ENCODE results near the gene FAM120B. TPM values are rescaled to one million over a fixed set of nuclear protein-coding genes. Genes with fewer than 3 reads are reported as not detected.

Gene FAM120B
- polyA plus RNA-seq, 1 donor: 27.7 TPM

DNA sequence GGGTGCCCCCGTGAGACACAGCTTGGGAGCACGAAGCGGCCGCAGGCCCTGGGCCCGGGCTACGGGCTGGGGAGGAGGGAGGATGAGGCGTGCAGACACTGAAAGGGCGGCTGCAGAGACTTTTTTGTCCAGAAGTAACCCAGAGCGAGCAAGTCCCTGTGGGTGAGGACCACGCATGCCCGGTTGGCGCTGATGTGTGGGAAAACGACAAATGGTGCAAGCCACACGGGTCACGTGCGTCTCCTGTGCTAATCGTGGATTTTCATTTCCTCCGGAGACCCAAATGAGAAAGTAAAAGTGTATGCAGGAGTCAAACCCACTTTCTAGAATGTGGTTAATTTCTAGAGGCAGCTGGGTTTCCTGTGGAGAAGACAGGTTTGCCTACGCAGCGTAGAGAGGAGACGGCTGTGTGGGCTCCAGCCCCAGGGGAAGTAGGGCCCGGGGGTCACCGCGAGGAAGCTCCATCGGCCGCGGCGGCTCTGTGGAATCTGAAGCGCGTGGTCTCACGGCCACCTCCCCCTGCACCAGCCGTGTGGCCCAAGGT, 34.7 kb upstream of the FAM120B start:
- peaks cover 8% of the 10 kb centered on the region for H3K4me1 ChIP-seq (ENCODE audit: control insufficient read depth, insufficient read depth, low read length)
- no peaks in the 10 kb centered on the region for H3K36me3 ChIP-seq (ENCODE audit: control insufficient read depth, insufficient read depth, low read length)
- DNase-seq: peak in 1 of 2 donors; percentile 21
- H3K4me3 ChIP-seq (ENCODE audit: low read length): no peak overlapping the region
- no peaks in the 10 kb centered on the region for H3K27me3 ChIP-seq (ENCODE audit: control insufficient read depth, insufficient read depth, low read length)
- H3K27ac ChIP-seq (ENCODE audit: low read length): no peak overlapping the region
- WGBS (ENCODE audit: insufficient coverage, low lambda C conversion rate): 100% methylated on average over 2 of the region's 32 CpGs
- no peaks in the 10 kb centered on the region for H3K9me3 ChIP-seq (ENCODE audit: control insufficient read depth, low read depth, low read length)

- Histone ChIP-seq H3K36me3 (ENCODE audit: control insufficient read depth, insufficient read depth, low read length) (no peaks in the 10 kb centered on the region), H3K27me3 (ENCODE audit: control insufficient read depth, insufficient read depth, low read length) (no peaks in the 10 kb centered on the region), H3K4me3 (ENCODE audit: low read length) (no peak overlapping the region), H3K4me1 (ENCODE audit: control insufficient read depth, insufficient read depth, low read length) (peaks cover 8% of the 10 kb centered on the region), H3K9me3 (ENCODE audit: control insufficient read depth, low read depth, low read length) (no peaks in the 10 kb centered on the region), H3K27ac (ENCODE audit: low read length) (no peak overlapping the region)
- DNase-seq: no peak
- 77% methylated on average over 3 of the region's 30 CpGs for WGBS (ENCODE audit: insufficient coverage, low lambda C conversion rate)
Measured at GRCh38 chr6:170272341-170273065, 34.1 kb upstream of the FAM120B start.

DNA sequence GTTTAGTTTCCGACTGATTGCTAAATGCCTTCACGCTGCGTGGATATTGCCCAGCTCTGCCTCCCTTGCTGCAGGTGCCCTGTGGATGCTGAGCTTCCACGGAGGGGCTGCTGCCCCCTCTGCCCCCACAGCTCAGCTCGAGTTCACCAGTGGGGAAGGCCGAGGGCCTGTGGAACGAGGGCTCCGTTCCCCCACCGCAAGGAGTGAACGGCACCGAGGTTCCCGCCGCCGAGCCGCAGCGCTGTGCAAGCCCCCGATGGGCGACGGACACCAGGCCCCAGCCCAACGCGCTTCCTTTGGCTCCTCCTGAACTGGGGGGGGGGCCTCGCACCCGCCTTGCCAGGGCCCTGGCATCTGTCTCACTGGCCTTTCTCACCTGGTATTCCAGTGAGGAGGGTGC, 33.4 kb upstream of the FAM120B start:
- H3K4me1 ChIP-seq (ENCODE audit: control insufficient read depth, insufficient read depth, low read length): peaks cover 8% of the 10 kb centered on the region
- no peak overlapping the region for H3K27ac ChIP-seq (ENCODE audit: low read length)
- H3K4me3 ChIP-seq (ENCODE audit: low read length): no peak overlapping the region
- H3K9me3 ChIP-seq (ENCODE audit: control insufficient read depth, low read depth, low read length): no peaks in the 10 kb centered on the region
- no peaks in the 10 kb centered on the region for H3K27me3 ChIP-seq (ENCODE audit: control insufficient read depth, insufficient read depth, low read length)
- DNase-seq: no peak
- no CpG with 5 or more reads among the region's 23 CpGs for WGBS (ENCODE audit: insufficient coverage, low lambda C conversion rate)
- no peaks in the 10 kb centered on the region for H3K36me3 ChIP-seq (ENCODE audit: control insufficient read depth, insufficient read depth, low read length)

DNA sequence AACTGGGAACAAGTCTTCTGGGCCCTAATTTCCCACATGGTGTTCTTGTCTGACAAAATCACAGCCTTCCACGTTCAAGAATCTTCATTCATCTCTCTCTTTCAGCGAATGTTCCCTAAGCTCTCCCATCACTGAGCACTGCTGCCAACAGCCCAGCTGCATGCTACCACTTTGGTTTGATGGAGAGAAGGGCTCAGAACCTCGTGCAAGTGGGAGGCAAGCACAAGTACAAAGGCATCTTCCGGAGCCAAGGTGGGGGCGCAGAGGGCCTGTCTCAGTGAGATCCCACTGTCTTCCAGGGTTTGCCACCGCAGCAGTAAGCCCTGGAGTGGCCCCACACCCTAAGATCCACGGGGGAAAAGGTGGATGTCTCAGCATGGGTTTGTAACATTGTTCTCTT, 32.9 kb upstream of the FAM120B start:
- DNase-seq: no peak
- Histone ChIP-seq H3K27me3 (ENCODE audit: control insufficient read depth, insufficient read depth, low read length) (no peaks in the 10 kb centered on the region), H3K4me3 (ENCODE audit: low read length) (no peak overlapping the region), H3K9me3 (ENCODE audit: control insufficient read depth, low read depth, low read length) (no peaks in the 10 kb centered on the region), H3K4me1 (ENCODE audit: control insufficient read depth, insufficient read depth, low read length) (peaks cover 8% of the 10 kb centered on the region), H3K36me3 (ENCODE audit: control insufficient read depth, insufficient read depth, low read length) (no peaks in the 10 kb centered on the region), H3K27ac (ENCODE audit: low read length) (no peak overlapping the region)
- WGBS (ENCODE audit: insufficient coverage, low lambda C conversion rate): no CpG with 5 or more reads among the region's 7 CpGs

GRCh38 chr6:170274713-170275560, 31.6 kb upstream of the FAM120B start:
- Histone ChIP-seq H3K27me3 (ENCODE audit: control insufficient read depth, insufficient read depth, low read length) (no peaks in the 10 kb centered on the region), H3K9me3 (ENCODE audit: control insufficient read depth, low read depth, low read length) (no peaks in the 10 kb centered on the region), H3K27ac (ENCODE audit: low read length) (no peak overlapping the region), H3K4me3 (ENCODE audit: low read length) (no peak overlapping the region), H3K36me3 (ENCODE audit: control insufficient read depth, insufficient read depth, low read length) (no peaks in the 10 kb centered on the region), H3K4me1 (ENCODE audit: control insufficient read depth, insufficient read depth, low read length) (no peaks in the 10 kb centered on the region)
- WGBS (ENCODE audit: insufficient coverage, low lambda C conversion rate): no CpG with 5 or more reads among the region's 36 CpGs
- DNase-seq: no peak

- peak overlapping the region; percentile 12 for H3K27ac ChIP-seq (ENCODE audit: low read length)
- peak in 1 of 2 donors; percentile 30 for DNase-seq
- H3K4me3 ChIP-seq (ENCODE audit: low read length): no peak overlapping the region
- WGBS (ENCODE audit: insufficient coverage, low lambda C conversion rate): no CpG with 5 or more reads among the region's 29 CpGs
- H3K4me1 ChIP-seq (ENCODE audit: control insufficient read depth, insufficient read depth, low read length): no peaks in the 10 kb centered on the region
- H3K9me3 ChIP-seq (ENCODE audit: control insufficient read depth, low read depth, low read length): no peaks in the 10 kb centered on the region
- no peaks in the 10 kb centered on the region for H3K27me3 ChIP-seq (ENCODE audit: control insufficient read depth, insufficient read depth, low read length)
- no peaks in the 10 kb centered on the region for H3K36me3 ChIP-seq (ENCODE audit: control insufficient read depth, insufficient read depth, low read length)
Measured at GRCh38 chr6:170276369-170277057, 30.0 kb upstream of the FAM120B start.

- H3K36me3 ChIP-seq (ENCODE audit: control insufficient read depth, insufficient read depth, low read length): peaks cover 5% of the 10 kb centered on the region
- no CpG with 5 or more reads among the region's 8 CpGs for WGBS (ENCODE audit: insufficient coverage, low lambda C conversion rate)
- no peaks in the 10 kb centered on the region for H3K27me3 ChIP-seq (ENCODE audit: control insufficient read depth, insufficient read depth, low read length)
- H3K27ac ChIP-seq (ENCODE audit: low read length): no peak overlapping the region
- no peaks in the 10 kb centered on the region for H3K4me1 ChIP-seq (ENCODE audit: control insufficient read depth, insufficient read depth, low read length)
- no peak overlapping the region for H3K4me3 ChIP-seq (ENCODE audit: low read length)
- DNase-seq: no peak
- peaks cover 2% of the 10 kb centered on the region for H3K9me3 ChIP-seq (ENCODE audit: control insufficient read depth, low read depth, low read length)
Measured at GRCh38 chr6:170277893-170278742, 28.4 kb upstream of the FAM120B start.

DNA sequence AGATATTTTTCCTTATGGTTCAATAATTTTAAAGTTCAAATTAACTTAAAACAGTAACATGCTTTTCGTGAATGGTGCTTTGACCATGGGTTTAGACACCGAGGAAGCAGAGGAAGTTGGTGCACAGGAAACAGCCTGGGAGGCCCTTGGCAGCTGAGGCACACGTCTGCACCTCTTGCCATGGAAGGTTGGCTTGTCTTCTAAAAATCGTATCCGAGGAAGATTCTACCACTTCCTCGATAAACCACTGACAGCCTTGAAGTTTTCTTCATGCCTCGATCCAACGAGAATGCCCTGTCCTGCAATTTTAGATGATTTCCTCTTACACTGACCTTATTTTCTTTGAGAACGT, 27.8 kb upstream of the FAM120B start:
- 90% methylated on average over 2 of the region's 9 CpGs for WGBS (ENCODE audit: insufficient coverage, low lambda C conversion rate)
- no peak for DNase-seq
- H3K4me3 ChIP-seq (ENCODE audit: low read length): no peak overlapping the region
- H3K4me1 ChIP-seq (ENCODE audit: control insufficient read depth, insufficient read depth, low read length): no peaks in the 10 kb centered on the region
- H3K9me3 ChIP-seq (ENCODE audit: control insufficient read depth, low read depth, low read length): peaks cover 2% of the 10 kb centered on the region
- H3K27me3 ChIP-seq (ENCODE audit: control insufficient read depth, insufficient read depth, low read length): no peaks in the 10 kb centered on the region
- H3K27ac ChIP-seq (ENCODE audit: low read length): no peak overlapping the region
- peaks cover 9% of the 10 kb centered on the region for H3K36me3 ChIP-seq (ENCODE audit: control insufficient read depth, insufficient read depth, low read length)

GRCh38 chr6:170279426-170279825, 27.1 kb upstream of the FAM120B start:
- WGBS (ENCODE audit: insufficient coverage, low lambda C conversion rate): 95% methylated on average over 4 of the region's 8 CpGs
- no peak overlapping the region for H3K27ac ChIP-seq (ENCODE audit: low read length)
- no peaks in the 10 kb centered on the region for H3K27me3 ChIP-seq (ENCODE audit: control insufficient read depth, insufficient read depth, low read length)
- peaks cover 2% of the 10 kb centered on the region for H3K9me3 ChIP-seq (ENCODE audit: control insufficient read depth, low read depth, low read length)
- no peak for DNase-seq
- H3K4me3 ChIP-seq (ENCODE audit: low read length): no peak overlapping the region
- H3K36me3 ChIP-seq (ENCODE audit: control insufficient read depth, insufficient read depth, low read length): peaks cover 11% of the 10 kb centered on the region
- H3K4me1 ChIP-seq (ENCODE audit: control insufficient read depth, insufficient read depth, low read length): no peaks in the 10 kb centered on the region

Measured in large intestine (tissue), 3 donors.